AG09319 (cell line): Measurements from ENCODE around the gene CREBBP.

Experiments used
- DNase-seq: peaks from one replicate; pipeline ENCODE4 v3.0.0-alpha.2; 2010; ENCODE audit warnings: low read depth; ENCODE audit errors: extremely low read depth
- CTCF ChIP-seq: IDR thresholded peaks from 2 replicates; pipeline ENCODE4 v1.5.1; 2011; ENCODE audit warnings: low read depth, mild to moderate bottlenecking, inconsistent platforms, low read length, moderate library complexity

The CREBBP gene

GRCh38 chr16:3691761-3692160, 188.8 kb downstream of the CREBBP start:
- TF ChIP-seq CTCF: no peak
- DNase-seq: no peak

DNA sequence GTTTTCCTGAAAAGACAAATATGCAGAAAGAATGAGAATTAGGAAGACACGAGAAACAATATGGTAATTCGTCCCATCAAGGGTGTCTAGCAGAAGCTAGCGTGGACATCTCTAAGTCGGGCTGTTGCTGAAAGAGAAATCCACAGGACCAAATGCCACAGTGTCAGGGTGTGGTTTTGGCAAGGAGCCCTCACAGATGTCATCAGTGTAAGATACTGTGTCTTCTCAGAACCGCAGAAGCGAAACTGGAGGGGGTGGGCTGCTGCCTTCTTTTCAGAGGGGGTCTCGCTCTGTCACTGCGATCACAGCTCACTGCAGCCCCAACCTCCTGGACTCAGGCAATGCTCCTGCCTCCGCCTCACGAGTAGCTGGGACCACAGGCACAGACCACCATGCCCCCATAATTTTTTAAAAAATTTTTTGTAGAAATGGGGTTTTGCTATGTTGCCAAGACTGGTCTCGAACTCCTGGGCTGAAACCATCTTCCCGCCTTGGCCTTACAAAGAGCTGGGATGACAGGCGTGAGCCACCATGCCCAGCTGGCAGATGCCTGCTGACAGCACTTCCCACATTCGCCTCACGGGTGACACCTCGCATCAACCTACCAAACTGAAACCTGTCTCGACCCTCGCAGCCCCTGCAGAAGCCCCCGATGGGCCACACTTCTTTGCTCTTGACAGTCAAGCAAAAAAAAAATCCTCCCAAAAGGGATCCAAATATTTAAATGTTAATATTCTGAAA, 189.4 kb downstream of the CREBBP start:
- no peak for DNase-seq
- no peak for TF ChIP-seq CTCF

DNA sequence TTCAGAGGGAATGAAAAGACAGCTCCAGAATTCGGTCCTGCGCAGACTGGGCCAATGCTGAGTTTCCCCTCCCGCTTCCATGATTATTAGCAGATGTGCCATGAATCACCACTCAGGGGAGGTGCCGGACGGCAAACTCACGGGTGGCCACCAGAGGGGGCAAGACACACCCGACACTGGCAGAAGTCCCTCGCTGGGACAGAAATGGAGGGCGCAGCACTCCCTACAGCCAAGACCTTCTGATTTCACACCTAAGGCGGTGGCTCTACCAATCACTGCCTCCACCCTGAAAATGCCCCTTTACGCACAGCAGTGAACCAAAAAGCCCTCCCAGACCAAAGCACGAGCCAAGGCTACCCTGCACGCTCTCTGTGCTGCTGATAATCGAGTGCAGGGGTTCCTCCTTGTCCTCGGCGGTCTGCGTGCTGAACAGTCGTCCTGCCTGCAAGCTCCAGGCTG, 190.0 kb downstream of the CREBBP start:
- peak; percentile 92 for TF ChIP-seq CTCF
- peak; percentile 91 for DNase-seq

DNA sequence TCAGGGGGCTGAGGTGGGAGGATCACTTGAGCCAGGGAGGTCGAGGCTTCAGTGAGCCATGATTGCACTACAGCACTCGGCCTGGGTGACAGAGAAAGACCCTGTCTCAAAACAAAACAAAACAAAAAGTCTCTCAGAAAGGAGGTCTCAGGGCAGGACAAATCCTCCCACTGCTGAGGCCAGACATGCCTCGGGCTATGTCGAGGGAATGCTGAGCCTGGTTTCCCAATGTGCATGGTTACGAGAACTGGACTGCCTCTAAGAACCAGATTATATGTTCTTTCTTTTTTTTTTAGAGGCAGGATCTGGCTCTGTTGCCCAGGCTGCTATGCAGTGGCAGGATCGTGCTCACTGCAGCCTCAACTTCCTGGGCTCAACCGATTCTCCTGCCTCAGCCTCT, 190.8 kb downstream of the CREBBP start:
- no peak for TF ChIP-seq CTCF
- no peak for DNase-seq

DNA sequence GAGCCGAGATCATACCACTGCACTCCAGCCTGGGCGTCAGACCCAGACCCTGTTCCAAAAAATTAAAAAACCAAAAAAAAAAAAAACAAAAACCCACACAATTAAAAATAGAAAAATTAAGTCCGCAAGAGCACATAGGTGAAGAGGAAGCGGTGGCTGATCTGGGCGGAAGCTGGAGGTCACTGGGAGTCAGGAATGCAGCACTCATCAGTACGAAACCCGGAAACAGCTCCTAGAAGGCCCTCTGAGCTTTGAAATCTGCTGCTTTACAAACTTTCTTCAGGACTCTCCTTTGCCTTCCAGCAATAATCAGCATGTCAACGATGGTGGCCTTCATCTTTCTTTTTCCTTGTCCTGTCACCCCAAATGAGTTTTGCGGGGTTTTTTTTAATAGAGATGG, 192.7 kb downstream of the CREBBP start:
- no peak for TF ChIP-seq CTCF
- DNase-seq: no peak

- no peak for TF ChIP-seq CTCF
- no peak for DNase-seq
Observed at GRCh38 chr16:3687021-3687420, 193.5 kb downstream of the CREBBP start.

DNA sequence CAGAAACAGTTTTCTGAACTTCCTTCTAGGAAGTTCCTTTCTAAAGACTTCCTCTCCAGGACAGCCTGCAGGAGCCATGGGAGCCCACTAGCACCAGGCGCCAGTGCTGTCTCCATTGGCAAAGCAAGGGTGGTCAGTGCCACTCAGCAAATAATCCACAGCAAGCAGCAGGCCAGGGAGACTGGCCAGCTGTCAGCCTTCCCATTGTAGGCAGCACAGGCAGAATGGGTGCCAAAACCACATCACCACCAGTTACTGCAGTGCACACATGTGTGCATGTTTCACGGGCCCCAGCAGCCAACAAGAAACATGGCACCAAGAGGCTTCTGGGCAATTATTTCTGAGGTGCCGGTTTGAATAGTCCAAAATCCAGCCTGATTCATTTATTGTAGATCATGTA, 199.3 kb downstream of the CREBBP start:
- no peak for TF ChIP-seq CTCF
- DNase-seq: no peak
